ENCODE measurements around the gene FMN2.

- no peak for TF ChIP-seq CTCF (IDR thresholded peaks at IDR 0.05)
- TF ChIP-seq EZH2phosphoT487 (IDR thresholded peaks at IDR 0.05) = no peak
These were observed 134.4 kb downstream of the FMN2 start for GRCh38 chr1:240226102-240226501.
